Activated CD8-positive, alpha-beta memory T cell treated with anti-CD3 and anti-CD28 coated beads for 1 hour (primary cell): Measurements from ENCODE around the gene DHRS4L2.

Experiments
- DNase-seq, 2 donors: peaks; one replicate each; pipeline ENCODE4 v3.0.0-alpha.2; 2020; ENCODE audit warnings: low read depth in 1 of 2; ENCODE audit errors: extremely low read depth in 1 of 2

Gene DHRS4L2

DNA sequence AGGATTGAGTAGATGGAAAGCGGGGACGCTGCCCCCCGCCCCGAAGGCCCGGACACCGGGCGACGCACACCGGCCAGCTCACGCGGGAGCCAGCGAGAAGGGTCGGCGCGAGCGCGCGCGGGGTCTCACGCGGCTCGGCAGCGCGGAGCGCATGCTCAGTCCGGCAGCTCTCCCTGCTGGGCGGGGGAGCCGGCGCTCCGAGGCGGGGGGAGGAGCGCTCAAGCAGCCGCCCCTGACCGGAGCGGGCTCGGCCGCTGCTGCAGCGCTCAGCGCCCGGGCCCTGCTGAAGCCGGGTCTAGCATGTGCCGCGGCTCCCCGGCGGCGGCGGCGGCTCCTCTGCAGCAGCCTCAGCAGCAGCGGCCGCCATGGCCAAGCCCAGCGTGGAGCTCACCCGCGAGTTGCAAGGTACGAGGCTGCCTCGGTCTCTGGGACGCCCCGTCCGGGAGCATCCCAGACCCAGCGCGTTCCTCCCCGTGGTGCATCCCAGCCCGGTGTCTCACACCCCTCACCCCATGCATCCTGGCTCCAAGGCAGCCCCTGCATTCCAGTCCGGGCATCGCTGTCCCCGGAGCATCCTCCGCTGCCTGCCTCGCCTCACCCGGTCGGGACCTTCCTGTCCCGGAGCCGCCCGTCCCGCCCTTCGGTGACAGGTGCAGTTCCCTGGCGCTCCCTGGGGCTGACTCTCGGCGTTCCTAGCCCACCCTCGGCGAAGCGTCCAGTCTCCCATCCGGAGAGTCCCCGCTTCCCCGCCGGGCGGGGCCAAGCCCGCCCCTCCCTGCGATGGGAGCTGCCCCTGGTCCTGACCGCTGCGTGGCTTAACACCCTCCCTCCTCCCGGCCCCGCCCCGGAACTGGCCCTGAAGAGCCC lies 63.3 kb downstream of the DHRS4L2 start, which contains the start of gene CARMIL3:
CARMIL3 (plus strand) TSS at position 221 of the 867 bp plus-strand sequence; CDS start at position 366, 145 bp downstream.
- DNase-seq = peak in 1 of 2 donors; percentile 44

GRCh38 chr14:24052656-24053547 lies 64.2 kb downstream of the DHRS4L2 start:
- DNase-seq = no peak

- DNase-seq = no peak
These were observed 65.0 kb downstream of the DHRS4L2 start for GRCh38 chr14:24053548-24054323.

GRCh38 chr14:24054324-24054641 lies 65.6 kb downstream of the DHRS4L2 start:
- no peak for DNase-seq

GRCh38 chr14:24054646-24055045 lies 65.9 kb downstream of the DHRS4L2 start:
- no peak for DNase-seq
